HepG2 (cell line): ENCODE measurements around the gene PPEF2. TPM values are rescaled to one million over a fixed set of nuclear protein-coding genes. Genes with fewer than 3 reads are reported as not detected.

Source experiments
- ATAC-seq: fragments of 200-7000 bp; cut with Tn5 transposase; 3 replicates; pipeline ENCODE4 v1.9.1; 2020; ENCODE audit warnings: mild to moderate bottlenecking, moderate library complexity
- BruUV-seq: library from RNA; stranded (reverse); fragments of 400-500 nt; replicated peaks from 2 replicates; lab custom pipeline; 2021; lab: Mats Ljungman, UMichigan
- CTCF ChIA-PET: fragments of 300-600 bp; formaldehyde crosslinking; extraction: SDS; loops from one replicate; lab custom pipeline; 2021; ENCODE audit warnings: low total read pairs, inconsistent platforms, low intra/inter-chr PET ratio; lab: Yijun Ruan, JAX
- POLR2A ChIA-PET: fragments of 350-600 bp; sonication (Branson Sonifier 250); formaldehyde crosslinking; loops from one replicate; lab custom pipeline; 2020; ENCODE audit warnings: antibody characterized with exemption, inconsistent platforms; lab: Yijun Ruan, JAX
- DNase-seq: peaks from one replicate; pipeline ENCODE4 v3.0.0-alpha.2; 2015; ENCODE audit warnings: low spot score
- FAIRE-seq: peaks from 3 replicates; lab custom pipeline; 2011; peaks lifted over from hg19 to GRCh38; lab: Jason Lieb, UNC
- H2AFZ ChIP-seq: one replicate; pipeline ENCODE4 v1.6.1; 2011; ENCODE audit warnings: low read length, inconsistent platforms
- H3K27ac ChIP-seq: fragments of 300-600 bp; 3 replicates; pipeline ENCODE4 v1.8.0; 2011; ENCODE audit warnings: mixed run types, mild to moderate bottlenecking, mixed read lengths, low read length, inconsistent platforms; ENCODE audit not compliant: insufficient read depth; ENCODE audit errors: extremely low read length
- H3K27me3 ChIP-seq, 2 experiments: fragments of 200-600 bp in 1 of 2; 2 replicates in 1 of 2; 3 replicates in 1 of 2; pipeline versions ENCODE4 v1.6.0 to v1.8.0; 2011; ENCODE audit warnings: low read length in 2 of 2, mild to moderate bottlenecking in 2 of 2, moderate library complexity in 2 of 2, inconsistent platforms in 1 of 2; ENCODE audit not compliant: insufficient read depth in 2 of 2, control insufficient read depth in 1 of 2
- H3K36me3 ChIP-seq, 2 experiments: fragments of 200-600 bp in 1 of 2; replicated peaks in 1 of 2; 2 replicates in 1 of 2; 3 replicates in 1 of 2; pipeline versions ENCODE4 v1.5.1 to v1.8.0; 2011; ENCODE audit warnings: low read length in 2 of 2, inconsistent platforms in 1 of 2; ENCODE audit not compliant: insufficient read depth in 2 of 2, control insufficient read depth in 1 of 2
- H3K4me1 ChIP-seq: 2 replicates; pipeline ENCODE4 v1.5.1; 2012; ENCODE audit warnings: low read length, inconsistent platforms; ENCODE audit not compliant: insufficient read depth
- H3K4me2 ChIP-seq: 2 replicates; pipeline ENCODE4 v1.6.0; 2011; ENCODE audit warnings: low read depth, low read length, inconsistent platforms
- H3K4me3 ChIP-seq, 3 experiments: fragments of 200-600 bp in 1 of 3; sonication (generic), shearing (Covaris generic) in 1 of 3; replicated peaks in 1 of 3; 2 replicates each; pipeline ENCODE4 v1.5.1; 2011 to 2016; ENCODE audit warnings: low read length in 3 of 3, inconsistent platforms in 2 of 3, low read depth in 2 of 3, mild to moderate bottlenecking in 2 of 3, control low read depth in 1 of 3, mixed read lengths in 1 of 3; ENCODE audit not compliant: insufficient read depth in 1 of 3
- H3K79me2 ChIP-seq: one replicate; pipeline ENCODE4 v1.6.1; 2011; ENCODE audit warnings: low read length, inconsistent platforms; ENCODE audit not compliant: insufficient read depth
- H3K9ac ChIP-seq: 2 replicates; pipeline ENCODE4 v1.6.0; 2011; ENCODE audit warnings: mild to moderate bottlenecking, low read depth, low read length, inconsistent platforms; ENCODE audit not compliant: insufficient read depth
- H3K9me3 ChIP-seq: 2 replicates; pipeline ENCODE4 v1.5.1; 2012; ENCODE audit warnings: mild to moderate bottlenecking, low read length
- H4K20me1 ChIP-seq: 2 replicates; pipeline ENCODE4 v1.6.0; 2011; ENCODE audit warnings: inconsistent platforms, mild to moderate bottlenecking, low read length, moderate library complexity; ENCODE audit not compliant: insufficient read depth
- AGO2 ChIP-seq: fragments of 200-400 bp; formaldehyde crosslinking; optimal IDR thresholded peaks from 2 replicates; pipeline ENCODE3; 2017; ENCODE audit warnings: mild to moderate bottlenecking, low read depth, low read length, moderate library complexity
- CHD2 ChIP-seq: IDR thresholded peaks from 2 replicates; pipeline ENCODE4 v1.6.1; 2011; ENCODE audit warnings: low read depth, low read length, improper control_type of control experiment
- EP300 ChIP-seq, 3 experiments: sonication (generic) in 1 of 3; formaldehyde crosslinking in 1 of 3; IDR thresholded peaks; 2 replicates each; pipeline versions ENCODE4 v1.5.1 to v1.6.1; 2011 to 2020; ENCODE audit warnings: low read depth in 2 of 3, low read length in 2 of 3, borderline replicate concordance in 1 of 3, improper control_type of control experiment in 1 of 3, mild to moderate bottlenecking in 1 of 3, missing genetic modification reagents in 1 of 3, moderate library complexity in 1 of 3
- HMG20B ChIP-seq: conservative IDR thresholded peaks from 2 replicates; pipeline ENCODE4 v1.6.1; 2016; ENCODE audit warnings: missing genetic modification reagents, missing compliant biosample characterization
- IRF2 ChIP-seq: IDR thresholded peaks from 2 replicates; pipeline ENCODE4 v1.6.1; 2018; ENCODE audit warnings: missing genetic modification reagents, missing compliant biosample characterization
- NR2F1 ChIP-seq, 2 experiments: fragments of 450-650 bp in 1 of 2; formaldehyde crosslinking in 1 of 2; IDR thresholded peaks; 2 replicates each; pipeline versions ENCODE4 v1.5.0 to v1.6.1; 2016 to 2020; ENCODE audit warnings: mild to moderate bottlenecking in 1 of 2, missing compliant biosample characterization in 1 of 2, missing genetic modification reagents in 1 of 2, moderate library complexity in 1 of 2
- NRL ChIP-seq: sonication (generic); formaldehyde crosslinking; IDR thresholded peaks from 2 replicates; pipeline ENCODE4 v1.5.0; 2020; ENCODE audit warnings: missing genetic modification reagents, mild to moderate bottlenecking, moderate library complexity, borderline replicate concordance
- PLRG1 ChIP-seq: fragments of 450-650 bp; conservative IDR thresholded peaks from 2 replicates; pipeline ENCODE4 v1.6.1; 2016
- SALL2 ChIP-seq: sonication (generic); formaldehyde crosslinking; IDR thresholded peaks from 2 replicates; pipeline ENCODE4 v1.8.1; 2023; ENCODE audit warnings: mild to moderate bottlenecking, missing genetic modification reagents, inconsistent platforms
- SSRP1 ChIP-seq: IDR thresholded peaks from 2 replicates; pipeline ENCODE4 v1.6.1; 2016; ENCODE audit warnings: control low read depth
- STAT6 ChIP-seq: sonication (generic); formaldehyde crosslinking; IDR thresholded peaks from 2 replicates; pipeline ENCODE4 v1.4.0; 2020; ENCODE audit warnings: missing genetic modification reagents, mild to moderate bottlenecking, borderline replicate concordance
- ZC3H4 ChIP-seq: sonication (generic); formaldehyde crosslinking; IDR thresholded peaks from 2 replicates; pipeline ENCODE4 v1.4.0; 2020; ENCODE audit warnings: missing genetic modification reagents, borderline replicate concordance
- ZNF431 ChIP-seq: sonication (generic); formaldehyde crosslinking; IDR thresholded peaks from 2 replicates; pipeline ENCODE4 v1.9.0; 2022; ENCODE audit warnings: missing genetic modification reagents, low read depth, mild to moderate bottlenecking, borderline replicate concordance
- ZNF496 ChIP-seq: sonication (generic); formaldehyde crosslinking; IDR thresholded peaks from 2 replicates; pipeline ENCODE4 v1.8.1; 2023; ENCODE audit warnings: mild to moderate bottlenecking, moderate library complexity, missing genetic modification reagents; ENCODE audit not compliant: insufficient replicate concordance
- ZNF839 ChIP-seq: sonication (generic); formaldehyde crosslinking; IDR thresholded peaks from 2 replicates; pipeline ENCODE4 v1.4.0; 2020; ENCODE audit warnings: missing genetic modification reagents, mild to moderate bottlenecking, borderline replicate concordance
- ZSCAN22 ChIP-seq: sonication (generic); formaldehyde crosslinking; IDR thresholded peaks from 2 replicates; pipeline ENCODE4 v1.4.0; 2020; ENCODE audit warnings: mild to moderate bottlenecking, missing genetic modification reagents
- ZSCAN9 ChIP-seq: IDR thresholded peaks from 2 replicates; pipeline ENCODE4 v1.6.1; 2016; ENCODE audit warnings: borderline replicate concordance
- WGBS: methylation state at CpG from one replicate; pipeline ENCODE4 v1.1.6; 2017; ENCODE audit warnings: low lambda C conversion rate; 5-methylcytosine and 5-hydroxymethylcytosine counted together
- in situ Hi-C: cut with HindIII; loops from 2 replicates; pipeline ENCODE4 v1.10.0; 2017; ENCODE audit warnings: low pct_unique_long_range_greater_than_20kb; ENCODE audit not compliant: extremely low pct_ligation_motif_present
- intact Hi-C: fragments of 100-400 bp; cut with micrococcal nuclease; formaldehyde crosslinking; loops from one replicate; pipeline ENCODE4 v1.10.0; 2022; ENCODE audit not compliant: unreplicated experiment
- polyA plus RNA-seq, 8 experiments: library from polyadenylated mRNA; depleted of rRNA in 3 of 8; stranded (reverse) in 7 of 8; unstranded in 1 of 8; fragments of >200 nt; fragmentation: Illumina TruSeq in 4 of 8; extraction: Trizol in 4 of 8; gene quantifications; 2 replicates each; pipeline versions ENCODE4 v1.2.1 to v1.2.3, GENCODE V29; 2011 to 2016; ENCODE audit warnings: low read depth in 4 of 8, missing spikeins in 1 of 8, mixed read lengths in 1 of 8; ENCODE audit not compliant: insufficient read depth in 1 of 8
- total RNA-seq, 5 experiments: library from RNA; depleted of rRNA; stranded (reverse); fragments of >200 nt; fragmentation: Illumina TruSeq; extraction: Trizol; gene quantifications; 2 replicates each; pipeline ENCODE4 v1.2.3, GENCODE V29; 2016; ENCODE audit warnings: low read depth in 1 of 5
- TF ChIP-seq, protein P1 (sequence below): sonication (generic); formaldehyde crosslinking; IDR thresholded peaks from 2 replicates; pipeline ENCODE4 v1.8.0; 2022; ENCODE audit warnings: mild to moderate bottlenecking, missing genetic modification reagents; ENCODE audit not compliant: insufficient replicate concordance

PPEF2 gene
- total and polyA plus RNA-seq, 2 of the 13 experiments (the other 11 are each of a cell fraction or from before 2014, with no cell fraction given), result 0.01 TPM; not detected in 1

- FAIRE-seq (no peak), ATAC-seq (no peak), DNase-seq (no peak)
- Histone ChIP-seq H2AFZ (no peak overlapping the region), H3K27ac (no peak overlapping the region), H3K79me2 (no peaks in the 10 kb centered on the region), H3K4me1 (no peaks in the 10 kb centered on the region), H3K4me2 (no peak overlapping the region), H3K9ac (no peak overlapping the region), H3K9me3 (no peaks in the 10 kb centered on the region), H4K20me1 (no peaks in the 10 kb centered on the region), H3K27me3 (no peaks in the 10 kb centered on the region), H3K36me3 (no peaks in the 10 kb centered on the region), H3K4me3 (no peak overlapping the region)
- in situ Hi-C loops, result no loop called here
- intact Hi-C loops, result no loop called here
- 33% methylated on average over 3 of the region's 3 CpGs for WGBS
- ChIA-PET CTCF (no interaction called here), POLR2A (no interaction called here)
- no peak for TF ChIP-seq ZNF839 (CRISPR knock-in tag)
- no peak for TF ChIP-seq SALL2 (CRISPR knock-in tag)
- no peak for TF ChIP-seq IRF2 (CRISPR knock-in tag)
- no peak for TF ChIP-seq ZC3H4 (CRISPR knock-in tag)
- no peak for TF ChIP-seq ZNF431 (CRISPR knock-in tag)
- no peak for TF ChIP-seq SSRP1 (CRISPR knock-in tag)
- no peak for TF ChIP-seq NR2F1 (CRISPR knock-in tag; IDR thresholded peaks at IDR 0.05)
- TF ChIP-seq CHD2, result no peak
- no peak for TF ChIP-seq STAT6
- no peak for TF ChIP-seq ZSCAN9 (CRISPR knock-in tag)
- no peak for TF ChIP-seq HMG20B (CRISPR knock-in tag)
- no peak for TF ChIP-seq EP300 (IDR thresholded peaks at IDR 0.05; ENCODE audit: low read depth in 2 of 2, low read length in 2 of 2)
- no peak for TF ChIP-seq EP300 (CRISPR knock-in tag; IDR thresholded peaks at IDR 0.05; ENCODE audit: borderline replicate concordance)
- TF ChIP-seq NRL, result no peak
- TF ChIP-seq, protein P1, sequence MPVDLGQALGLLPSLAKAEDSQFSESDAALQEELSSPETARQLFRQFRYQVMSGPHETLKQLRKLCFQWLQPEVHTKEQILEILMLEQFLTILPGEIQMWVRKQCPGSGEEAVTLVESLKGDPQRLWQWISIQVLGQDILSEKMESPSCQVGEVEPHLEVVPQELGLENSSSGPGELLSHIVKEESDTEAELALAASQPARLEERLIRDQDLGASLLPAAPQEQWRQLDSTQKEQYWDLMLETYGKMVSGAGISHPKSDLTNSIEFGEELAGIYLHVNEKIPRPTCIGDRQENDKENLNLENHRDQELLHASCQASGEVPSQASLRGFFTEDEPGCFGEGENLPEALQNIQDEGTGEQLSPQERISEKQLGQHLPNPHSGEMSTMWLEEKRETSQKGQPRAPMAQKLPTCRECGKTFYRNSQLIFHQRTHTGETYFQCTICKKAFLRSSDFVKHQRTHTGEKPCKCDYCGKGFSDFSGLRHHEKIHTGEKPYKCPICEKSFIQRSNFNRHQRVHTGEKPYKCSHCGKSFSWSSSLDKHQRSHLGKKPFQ (CRISPR knock-in tag), result no peak
- no peak for TF ChIP-seq PLRG1
- no peak for TF ChIP-seq AGO2
- TF ChIP-seq ZNF496 (CRISPR knock-in tag), result no peak
- TF ChIP-seq ZSCAN22 (CRISPR knock-in tag), result no peak
- no TSS peak for BruUV-seq
These were observed 33.2 kb downstream of the PPEF2 start for GRCh38 chr4:75869100-75869499.
